ENCODE data around the gene SAMD4B. TPM values are rescaled to one million over a fixed set of nuclear protein-coding genes. Genes with fewer than 3 reads are reported as not detected.

The SAMD4B gene
- total RNA-seq, 2 donors from 2014 or later, result 59.6 to 63.6 TPM

DNA sequence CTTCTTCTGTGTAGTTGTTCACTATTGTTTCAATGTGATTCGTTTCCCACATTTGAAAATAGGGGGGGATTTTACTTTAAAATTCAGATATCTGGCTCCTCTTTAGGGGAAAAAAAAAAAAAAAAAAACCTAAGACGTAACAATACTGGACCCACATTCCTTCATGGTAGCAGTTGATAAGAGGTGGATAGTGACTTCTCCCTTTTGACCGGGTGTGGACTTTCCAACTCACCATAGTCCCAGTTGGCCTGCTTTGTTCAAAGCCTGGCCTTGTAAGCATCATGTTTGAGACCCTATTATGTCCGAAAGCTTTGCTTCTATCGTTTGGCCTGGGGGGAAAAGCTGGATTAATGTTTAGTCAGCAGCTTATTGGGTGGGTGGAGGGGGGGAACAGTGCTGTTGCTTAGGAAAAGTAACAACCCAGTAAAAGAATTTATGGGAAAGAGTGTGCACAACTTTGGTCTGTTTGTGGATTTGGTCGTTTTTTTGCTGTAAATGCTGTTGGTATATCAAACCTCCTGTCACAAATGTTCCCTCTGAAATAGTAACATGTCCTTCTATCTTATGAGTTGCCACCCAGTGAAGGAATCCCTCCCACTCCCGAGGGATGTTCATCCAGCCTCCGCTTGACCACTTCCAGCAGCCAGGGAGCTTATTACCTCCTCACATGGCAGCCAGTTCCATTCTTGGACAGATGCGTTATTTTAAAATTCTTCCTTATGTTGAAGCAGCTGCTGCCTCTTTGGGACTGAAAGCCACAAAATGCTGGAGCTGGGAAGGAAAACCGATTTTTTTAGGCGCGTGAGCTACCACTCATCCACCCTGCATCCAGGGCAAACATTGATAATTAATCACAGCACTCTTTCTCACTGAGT is 10.4 kb downstream of the SAMD4B start:
- DNase-seq (no peak), ATAC-seq (replicated peaks in 1 of 2) (no peak)
- Mint-ChIP-seq H3K4me3 (no peak overlapping the region), H3K27ac (peak overlapping the region; percentile 89), H3K9me3 (no peaks in the 10 kb centered on the region), H3K4me1 (ENCODE audit: low read depth) (peaks cover 39% of the 10 kb centered on the region), H3K36me3 (ENCODE audit: insufficient read depth in 2 of 2) (peaks cover 10 to 27% of the 10 kb centered on the region in 2 donors), H3K27me3 (ENCODE audit: low read depth) (no peaks in the 10 kb centered on the region)

GRCh38 chr19:39355253-39355652 is 13.0 kb downstream of the SAMD4B start:
- Mint-ChIP-seq H3K36me3 (ENCODE audit: insufficient read depth in 2 of 2) (peaks cover 8 to 30% of the 10 kb centered on the region in 2 donors), H3K9me3 (no peaks in the 10 kb centered on the region), H3K27me3 (ENCODE audit: low read depth) (no peaks in the 10 kb centered on the region), H3K4me3 (no peak overlapping the region), H3K4me1 (ENCODE audit: low read depth) (peaks cover 36% of the 10 kb centered on the region), H3K27ac (no peak overlapping the region)
- ATAC-seq (replicated peaks in 1 of 2) (no peak), DNase-seq (no peak)

DNA sequence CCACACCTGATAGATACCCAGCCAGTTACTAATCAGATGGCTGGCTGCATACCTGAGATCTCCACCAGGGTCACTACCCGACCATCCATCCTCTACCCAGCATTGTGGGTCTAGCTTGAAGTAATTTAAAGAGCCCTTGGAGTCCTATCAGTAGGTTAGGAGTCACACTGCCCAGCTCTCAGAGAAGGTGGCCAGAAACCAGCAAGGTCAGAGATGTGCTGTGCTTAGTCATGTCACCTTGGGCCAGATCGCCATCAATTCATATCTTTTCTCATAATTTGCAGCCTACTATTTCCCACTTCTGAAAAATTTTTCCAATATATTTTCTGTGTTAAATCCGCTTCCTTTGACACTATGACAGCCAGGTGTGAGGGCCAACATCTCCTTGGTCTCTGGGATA is 13.9 kb downstream of the SAMD4B start:
- ATAC-seq (replicated peaks in 1 of 2), result no peak

GRCh38 chr19:39356647-39357046 is 14.4 kb downstream of the SAMD4B start:
- H3K36me3 Mint-ChIP-seq (ENCODE audit: insufficient read depth in 2 of 2), result peaks cover 6 to 27% of the 10 kb centered on the region in 2 donors
- H3K9me3 Mint-ChIP-seq, result no peaks in the 10 kb centered on the region
- no peak overlapping the region for H3K4me3 Mint-ChIP-seq
- H3K27ac Mint-ChIP-seq, result no peak overlapping the region
- DNase-seq (no peak), ATAC-seq (replicated peaks in 1 of 2) (no peak)
- H3K27me3 Mint-ChIP-seq (ENCODE audit: low read depth), result no peaks in the 10 kb centered on the region
- H3K4me1 Mint-ChIP-seq (ENCODE audit: low read depth), result peaks cover 24% of the 10 kb centered on the region

More for the DNA sequence above, 13.9 kb downstream of the SAMD4B start:
- Mint-ChIP-seq H3K27me3 (ENCODE audit: low read depth) (no peaks in the 10 kb centered on the region), H3K9me3 (no peaks in the 10 kb centered on the region), H3K36me3 (ENCODE audit: insufficient read depth in 2 of 2) (peaks cover 8 to 29% of the 10 kb centered on the region in 2 donors), H3K4me1 (ENCODE audit: low read depth) (peaks cover 29% of the 10 kb centered on the region), H3K4me3 (no peak overlapping the region), H3K27ac (no peak overlapping the region)
- DNase-seq, result no peak

DNA sequence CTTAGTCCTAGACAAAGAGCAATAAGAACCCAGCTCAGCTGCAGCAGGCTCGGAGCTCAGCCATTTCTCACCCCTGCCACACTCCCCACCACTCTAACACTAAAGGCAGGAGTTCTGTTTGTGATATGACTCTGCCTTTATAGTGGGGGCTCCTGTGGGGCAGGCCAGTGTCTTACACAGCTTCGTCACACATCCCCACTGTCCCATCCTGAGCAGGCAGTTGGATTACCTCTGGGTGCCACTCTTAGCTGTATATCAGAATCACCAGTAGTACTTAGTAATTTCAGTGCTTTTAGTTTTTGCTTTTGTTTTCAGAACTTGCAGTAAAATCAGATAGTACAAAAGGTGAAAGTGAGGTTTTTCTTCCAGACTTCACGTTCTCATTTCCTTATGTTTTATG is 16.8 kb downstream of the SAMD4B start:
- no peaks in the 10 kb centered on the region for H3K9me3 Mint-ChIP-seq

GRCh38 chr19:39360599-39360998 is 18.4 kb downstream of the SAMD4B start:
- ATAC-seq (replicated peaks in 1 of 2) (no peak), DNase-seq (no peak)
- Mint-ChIP-seq H3K36me3 (ENCODE audit: insufficient read depth in 2 of 2) (peaks cover 6 to 25% of the 10 kb centered on the region in 2 donors), H3K4me3 (no peak overlapping the region), H3K4me1 (ENCODE audit: low read depth) (peaks cover 31% of the 10 kb centered on the region), H3K9me3 (no peaks in the 10 kb centered on the region), H3K27ac (peak overlapping the region; percentile 18), H3K27me3 (ENCODE audit: low read depth) (no peaks in the 10 kb centered on the region)

More for the DNA sequence above, 16.8 kb downstream of the SAMD4B start:
- DNase-seq (no peak), ATAC-seq (replicated peaks in 1 of 2) (peak; percentile 43 to 71)
- no peak overlapping the region for H3K27ac Mint-ChIP-seq
- H3K4me3 Mint-ChIP-seq, result no peak overlapping the region
- no peaks in the 10 kb centered on the region for H3K27me3 Mint-ChIP-seq (ENCODE audit: low read depth)
- peaks cover 30% of the 10 kb centered on the region for H3K4me1 Mint-ChIP-seq (ENCODE audit: low read depth)
- H3K36me3 Mint-ChIP-seq (ENCODE audit: insufficient read depth in 2 of 2), result peaks cover 4 to 26% of the 10 kb centered on the region in 2 donors

DNA sequence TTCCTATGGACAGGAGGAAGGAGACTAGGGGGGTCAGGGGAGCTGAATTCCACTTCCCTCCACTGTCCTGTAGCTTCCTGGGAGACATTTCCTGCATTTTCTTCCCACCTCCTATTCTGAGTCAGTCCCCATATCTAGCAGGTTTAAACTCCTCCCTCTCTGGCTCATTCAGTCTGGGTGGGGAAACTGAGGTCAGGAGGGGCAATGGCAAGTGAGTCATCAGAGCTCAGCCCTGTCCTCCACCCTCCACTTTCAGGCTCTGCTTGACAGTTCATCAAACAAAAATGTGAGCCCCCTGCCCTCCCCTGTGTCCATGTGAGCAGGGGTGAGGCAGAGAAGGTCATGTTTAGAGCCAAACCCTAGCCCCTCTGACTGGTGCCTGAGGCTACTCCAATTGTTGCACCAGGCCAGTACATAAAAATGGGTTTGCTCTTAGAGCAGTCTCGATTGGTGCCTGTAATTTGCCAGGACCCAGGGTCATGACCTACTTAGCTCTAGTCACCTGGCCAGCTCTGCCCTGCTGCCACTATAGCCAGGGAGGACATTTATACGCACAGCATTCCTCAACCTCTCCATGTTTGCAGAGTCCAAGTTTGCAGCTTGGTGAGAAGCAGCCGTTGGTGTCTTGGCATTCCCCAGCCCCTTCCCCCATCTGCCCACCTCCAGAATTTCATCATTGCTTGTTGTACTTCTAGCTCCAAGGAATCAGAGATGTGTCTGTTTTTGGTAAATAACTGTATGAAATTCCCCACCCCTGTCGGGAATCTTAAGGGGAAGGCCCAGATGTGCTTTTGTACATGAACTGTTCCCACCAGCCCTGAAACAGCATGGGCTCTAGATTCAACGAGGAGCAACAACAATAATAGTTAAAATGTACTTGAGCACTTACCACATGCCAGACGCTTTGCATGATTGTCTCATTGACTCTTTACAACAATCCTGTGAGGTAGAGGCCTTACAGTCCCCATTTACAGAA is 20.7 kb downstream of the SAMD4B start:
- peaks cover 4 to 13% of the 10 kb centered on the region in 2 donors for H3K36me3 Mint-ChIP-seq (ENCODE audit: insufficient read depth in 2 of 2)
- no peaks in the 10 kb centered on the region for H3K9me3 Mint-ChIP-seq
- peaks cover 27% of the 10 kb centered on the region for H3K4me1 Mint-ChIP-seq (ENCODE audit: low read depth)
- H3K4me3 Mint-ChIP-seq, result no peak overlapping the region
- peak overlapping the region; percentile 32 for H3K27ac Mint-ChIP-seq
- no peak for DNase-seq
- H3K27me3 Mint-ChIP-seq (ENCODE audit: low read depth), result no peaks in the 10 kb centered on the region
- no peak for ATAC-seq (replicated peaks in 1 of 2)

DNA sequence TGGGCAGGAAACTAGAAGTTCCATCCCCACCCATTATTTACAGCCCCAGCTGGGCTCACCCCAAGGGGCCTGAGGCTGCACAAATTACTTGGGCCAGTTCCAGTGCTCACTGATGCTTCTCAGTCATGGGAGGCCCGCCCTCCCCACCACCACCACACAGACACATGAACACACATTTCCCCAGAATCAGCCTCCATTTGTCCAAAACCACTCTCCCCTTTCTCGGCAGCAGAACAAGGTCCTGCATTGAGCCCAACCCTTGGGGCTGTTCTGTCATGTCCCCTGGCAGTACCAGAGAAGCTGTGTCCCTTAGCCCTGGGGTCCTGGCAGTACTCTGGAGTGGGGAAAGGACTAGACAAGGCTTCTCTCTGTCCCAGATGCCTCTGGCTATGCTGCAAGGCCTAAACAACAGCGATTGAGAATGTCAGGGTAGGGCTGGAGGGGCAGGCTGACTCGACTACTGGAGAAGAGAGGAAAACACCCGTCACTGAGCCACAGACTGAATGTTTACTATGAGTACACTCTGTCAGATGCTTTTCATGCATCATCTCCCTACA is 21.8 kb downstream of the SAMD4B start:
- ATAC-seq (replicated peaks in 1 of 2), result peak; percentile 41 to 81
- H3K36me3 Mint-ChIP-seq (ENCODE audit: insufficient read depth in 2 of 2), result peaks cover 6 to 13% of the 10 kb centered on the region in 2 donors
- no peaks in the 10 kb centered on the region for H3K27me3 Mint-ChIP-seq (ENCODE audit: low read depth)
- H3K4me1 Mint-ChIP-seq (ENCODE audit: low read depth), result peaks cover 22% of the 10 kb centered on the region
- H3K4me3 Mint-ChIP-seq, result no peak overlapping the region
- H3K9me3 Mint-ChIP-seq, result no peaks in the 10 kb centered on the region
- H3K27ac Mint-ChIP-seq, result peak overlapping the region; percentile 18
- peak in 1 of 2 donors; percentile 8 for DNase-seq

DNA sequence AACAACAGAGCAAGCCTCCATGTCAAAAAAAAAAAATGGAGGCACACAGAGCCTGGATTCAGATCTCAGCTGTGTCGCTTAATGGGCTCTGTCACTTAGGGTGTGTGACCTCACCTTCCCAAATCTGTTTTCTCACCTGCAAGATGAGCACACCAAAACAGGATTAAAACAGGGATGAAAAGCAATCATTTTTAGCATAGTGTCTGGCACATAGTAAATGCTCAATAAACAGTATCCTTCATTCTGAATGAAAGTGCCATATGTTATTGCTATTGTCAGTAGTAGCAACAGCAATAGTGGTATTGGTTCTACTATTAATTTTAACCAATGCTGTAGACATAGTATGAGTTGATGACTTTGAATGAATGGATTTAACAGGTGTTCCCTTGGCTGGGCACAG is 23.3 kb downstream of the SAMD4B start:
- H3K36me3 Mint-ChIP-seq (ENCODE audit: insufficient read depth in 2 of 2), result peaks cover 6 to 7% of the 10 kb centered on the region in 2 donors
- no peaks in the 10 kb centered on the region for H3K27me3 Mint-ChIP-seq (ENCODE audit: low read depth)
- no peaks in the 10 kb centered on the region for H3K9me3 Mint-ChIP-seq
- no peak overlapping the region for H3K4me3 Mint-ChIP-seq
- ATAC-seq (replicated peaks in 1 of 2), result no peak
- H3K4me1 Mint-ChIP-seq (ENCODE audit: low read depth), result peaks cover 16% of the 10 kb centered on the region
- DNase-seq, result no peak
- no peak overlapping the region for H3K27ac Mint-ChIP-seq

DNA sequence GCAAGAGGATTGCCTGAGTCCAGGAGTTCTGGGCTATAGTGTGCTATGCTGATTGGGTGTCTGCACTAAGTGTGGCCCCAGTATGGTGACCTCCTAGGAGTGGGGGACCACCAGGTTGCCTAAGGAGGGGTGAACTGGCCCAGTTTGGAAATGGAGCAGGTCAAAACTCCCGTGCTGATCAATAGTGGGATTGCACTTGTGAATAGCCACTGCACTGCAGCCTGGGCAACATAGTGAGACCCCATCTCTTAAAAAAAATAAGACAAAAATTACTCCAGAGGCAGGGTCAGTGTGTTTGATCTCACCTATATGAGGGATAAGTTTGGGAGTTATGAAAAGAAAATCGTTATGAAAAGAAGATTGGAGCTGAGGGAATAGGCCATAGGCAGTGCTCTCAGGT is 27.0 kb downstream of the SAMD4B start:
- Mint-ChIP-seq H3K27ac (no peak overlapping the region), H3K36me3 (ENCODE audit: insufficient read depth in 2 of 2) (peaks cover 7 to 13% of the 10 kb centered on the region in 2 donors), H3K9me3 (no peaks in the 10 kb centered on the region), H3K4me3 (no peak overlapping the region), H3K4me1 (ENCODE audit: low read depth) (no peaks in the 10 kb centered on the region), H3K27me3 (ENCODE audit: low read depth) (no peaks in the 10 kb centered on the region)
- DNase-seq (no peak), ATAC-seq (replicated peaks in 1 of 2) (no peak)

DNA sequence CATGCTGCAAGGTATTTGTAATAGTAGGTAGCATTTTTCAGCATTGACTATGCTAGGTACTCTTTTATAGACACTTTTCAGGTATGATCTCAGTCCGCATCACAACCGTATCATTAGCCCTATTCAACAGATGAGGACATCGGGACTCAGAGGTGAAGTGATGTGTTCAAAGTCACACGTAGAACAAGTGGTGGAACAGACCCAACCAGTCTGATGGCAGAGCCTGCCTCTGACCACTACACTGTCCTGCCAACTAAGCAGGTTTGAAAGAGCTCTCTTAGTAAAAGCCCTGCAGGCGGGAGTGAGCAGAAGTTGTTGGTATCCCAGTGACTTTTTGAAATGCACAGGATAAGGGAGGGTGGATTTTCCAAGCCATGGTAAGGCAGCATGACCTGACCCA is 28.5 kb downstream of the SAMD4B start:
- Mint-ChIP-seq H3K4me3 (no peak overlapping the region), H3K27me3 (ENCODE audit: low read depth) (no peaks in the 10 kb centered on the region), H3K36me3 (ENCODE audit: insufficient read depth in 2 of 2) (peaks cover 5 to 10% of the 10 kb centered on the region in 2 donors), H3K27ac (peak overlapping the region; percentile 26), H3K4me1 (ENCODE audit: low read depth) (no peaks in the 10 kb centered on the region), H3K9me3 (no peaks in the 10 kb centered on the region)
- ATAC-seq (replicated peaks in 1 of 2) (no peak), DNase-seq (no peak)

DNA sequence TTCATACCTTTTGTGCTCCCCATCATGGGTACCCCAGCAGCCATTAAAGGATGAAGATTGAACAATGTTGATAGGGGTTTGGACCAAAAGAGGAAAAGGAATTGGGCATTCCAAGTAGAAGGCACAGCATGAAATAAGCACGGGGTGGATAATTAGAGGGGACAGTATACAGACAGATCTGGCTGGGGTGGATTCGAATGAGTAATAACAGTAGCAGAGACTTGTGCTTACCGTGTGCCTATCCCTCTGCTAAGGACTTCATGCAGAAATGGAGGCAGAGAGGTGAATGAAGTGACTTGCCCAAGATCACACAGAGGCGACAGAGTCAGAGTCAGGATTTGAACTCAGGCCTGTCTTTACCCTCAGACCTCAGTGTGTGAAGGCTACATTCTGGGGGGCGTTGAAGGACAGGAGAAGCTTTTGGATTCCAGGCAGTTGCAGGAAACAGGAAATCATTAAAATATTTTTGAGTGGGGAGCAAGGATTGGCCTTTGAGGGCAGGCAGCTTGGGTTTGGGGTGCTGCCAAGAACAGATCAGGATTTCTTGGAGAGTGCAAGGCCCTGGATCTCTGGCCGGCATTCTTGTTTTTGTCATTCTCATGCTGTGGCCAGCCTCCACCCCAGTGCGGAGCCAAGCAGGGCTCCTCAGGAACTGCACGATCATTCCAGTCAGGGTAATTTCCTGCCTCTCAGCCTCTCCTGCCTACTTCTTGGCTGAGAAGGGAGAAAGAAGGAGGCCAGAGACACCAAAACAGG is 30.0 kb downstream of the SAMD4B start:
- H3K9me3 Mint-ChIP-seq, result no peaks in the 10 kb centered on the region
- no peak overlapping the region for H3K4me3 Mint-ChIP-seq
- H3K27ac Mint-ChIP-seq, result peak overlapping the region; percentile 35

More for the DNA sequence above, 30.0 kb downstream of the SAMD4B start:
- no peak for DNase-seq
- no peak for ATAC-seq (replicated peaks in 1 of 2)
- Mint-ChIP-seq H3K27me3 (ENCODE audit: low read depth) (no peaks in the 10 kb centered on the region), H3K36me3 (ENCODE audit: insufficient read depth in 2 of 2) (peaks cover 8 to 13% of the 10 kb centered on the region in 2 donors), H3K4me1 (ENCODE audit: low read depth) (no peaks in the 10 kb centered on the region)

All from activated T-cell treated with anti-CD3 and anti-CD28 coated beads, Interleukin-2, amount 50 U/mL, for 72 hours (primary cell).